Stimulated activated naive CD8-positive, alpha-beta T cell treated with anti-CD3 and anti-CD28 coated beads, Interleukin-15, amount 100 ng/mL, for 72 hours (primary cell): ENCODE measurements around the gene OR8A1.

Experiments
- ATAC-seq: fragments of 150-1000 bp; cut with Tn5 transposase; 2 replicates; pipeline ENCODE4 v1.10.0; 2021; ENCODE audit warnings: mild to moderate bottlenecking, moderate library complexity
- DNase-seq, 2 donors: peaks; one replicate each; pipeline ENCODE4 v3.0.0; 2021 to 2022
- H3K27ac Mint-ChIP-seq, 2 donors: one replicate each; pipeline ENCODE4 v1.8.0; 2022; ENCODE audit warnings: mild to moderate bottlenecking in 2 of 2, mixed read lengths in 2 of 2, moderate library complexity in 2 of 2
- H3K27me3 Mint-ChIP-seq: one replicate; pipeline ENCODE4 v1.8.0; 2022; ENCODE audit warnings: mixed read lengths
- H3K4me1 Mint-ChIP-seq: one replicate; pipeline ENCODE4 v1.8.0; 2022; ENCODE audit warnings: mild to moderate bottlenecking, mixed read lengths
- H3K4me3 Mint-ChIP-seq, 2 donors: one replicate each; pipeline ENCODE4 v1.8.0; 2022; ENCODE audit warnings: mild to moderate bottlenecking in 2 of 2, mixed read lengths in 2 of 2, moderate library complexity in 1 of 2
- H3K9me3 Mint-ChIP-seq, 2 donors: one replicate each; pipeline ENCODE4 v1.8.0; 2022; ENCODE audit warnings: mixed read lengths in 2 of 2

Gene OR8A1

DNA sequence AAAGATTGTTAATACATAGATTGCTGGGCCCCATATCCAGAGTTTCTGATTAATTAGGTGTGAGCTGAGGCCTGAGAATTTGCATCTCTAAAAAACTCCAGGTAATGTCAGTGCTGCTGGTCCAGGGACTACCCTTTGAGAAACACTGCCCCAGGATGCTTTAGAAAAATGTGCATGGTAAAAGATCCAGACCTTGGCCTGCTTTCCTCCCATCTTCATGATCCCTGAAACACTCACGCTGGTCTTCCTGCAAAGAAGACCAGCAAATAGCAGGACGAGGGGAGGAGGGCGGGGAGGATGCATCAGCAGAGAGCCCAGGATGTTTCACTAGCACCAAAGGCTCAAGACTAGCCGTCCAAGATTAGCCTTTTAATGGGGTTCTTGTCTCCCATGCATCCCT lies at the start of gene OR8A1:
Gene OR8A1 (plus strand): TSS at position 301 of the 400 bp plus-strand sequence. CDS start 123 bp downstream, outside the sequence.
- DNase-seq (no peak), ATAC-seq (no peak)
- H3K27me3 Mint-ChIP-seq: peaks cover 26% of the 10 kb centered on the region
- H3K27ac Mint-ChIP-seq: no peak within 1 kb of the TSS
- H3K9me3 Mint-ChIP-seq: no peaks in the 10 kb centered on the region
- H3K4me3 Mint-ChIP-seq: no peak within 1 kb of the TSS
- no peaks in the 10 kb centered on the region for H3K4me1 Mint-ChIP-seq

DNA sequence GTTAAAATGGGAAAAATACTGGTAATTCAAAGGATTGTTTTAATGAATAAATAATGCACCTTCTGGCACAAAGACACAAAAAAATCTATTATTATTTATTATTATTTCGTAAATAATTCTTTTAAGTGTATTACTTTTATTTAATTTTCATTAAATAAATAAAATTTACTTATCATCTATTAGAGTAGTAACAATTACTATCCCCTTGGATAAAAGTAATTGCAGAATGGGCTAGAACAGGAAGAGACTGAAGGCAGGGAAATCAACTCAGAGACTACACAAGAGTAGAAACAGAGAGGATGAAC lies 49.3 kb upstream of the OR8A1 start:
- Mint-ChIP-seq H3K27ac (no peak overlapping the region), H3K9me3 (no peaks in the 10 kb centered on the region), H3K27me3 (peaks cover 10% of the 10 kb centered on the region), H3K4me3 (no peak overlapping the region), H3K4me1 (no peaks in the 10 kb centered on the region)
- DNase-seq (no peak), ATAC-seq (no peak)

DNA sequence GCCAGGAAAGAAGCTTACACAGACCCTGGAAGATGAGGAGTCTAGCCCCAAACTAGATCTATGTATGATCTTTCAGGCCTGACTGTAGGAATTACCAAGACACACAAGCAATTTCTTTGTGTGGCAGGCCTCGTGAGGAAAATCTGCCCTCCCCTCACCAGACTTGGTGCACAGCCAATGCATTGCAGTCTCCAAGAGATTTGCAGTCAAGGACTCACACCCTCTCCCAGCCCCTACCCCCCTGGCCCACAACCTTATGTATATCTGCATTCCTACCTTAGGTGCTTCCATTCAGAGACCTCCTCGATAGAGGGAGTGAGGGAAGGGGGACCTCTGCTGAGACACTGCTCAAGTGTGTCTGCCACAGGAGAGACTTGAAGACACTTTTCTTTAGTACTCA lies 36.2 kb upstream of the OR8A1 start:
- peaks cover 0 to 8% of the 10 kb centered on the region in 2 donors for H3K9me3 Mint-ChIP-seq
- ATAC-seq (peak; percentile 28), DNase-seq (no peak)
- H3K27me3 Mint-ChIP-seq: peaks cover 30% of the 10 kb centered on the region
- no peak overlapping the region for H3K27ac Mint-ChIP-seq
- no peaks in the 10 kb centered on the region for H3K4me1 Mint-ChIP-seq
- H3K4me3 Mint-ChIP-seq: no peak overlapping the region

DNA sequence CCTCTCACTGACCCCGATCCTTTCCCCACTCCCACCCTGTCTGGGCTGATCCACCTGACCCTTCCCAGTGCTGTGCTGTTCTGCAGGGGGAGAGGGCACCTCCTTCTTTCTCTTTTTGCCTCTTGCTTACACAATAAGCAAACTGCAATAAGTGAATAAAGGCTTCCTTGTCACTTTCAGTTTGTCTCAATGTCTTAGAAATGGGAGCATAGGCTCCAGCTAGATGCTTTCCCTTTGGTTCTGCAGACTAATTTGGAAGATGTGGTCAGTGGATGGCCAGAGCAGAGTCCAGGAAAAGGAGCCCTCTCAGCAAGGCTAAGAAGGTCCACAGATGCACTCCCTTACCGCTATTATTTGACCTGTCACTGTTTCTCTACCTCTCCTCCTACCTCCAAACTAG lies 35.7 kb upstream of the OR8A1 start:
- H3K4me3 Mint-ChIP-seq: no peak overlapping the region
- H3K9me3 Mint-ChIP-seq: peaks cover 0 to 4% of the 10 kb centered on the region in 2 donors
- ATAC-seq (no peak), DNase-seq (no peak)
- H3K27ac Mint-ChIP-seq: no peak overlapping the region
- no peaks in the 10 kb centered on the region for H3K4me1 Mint-ChIP-seq
- H3K27me3 Mint-ChIP-seq: peaks cover 34% of the 10 kb centered on the region

DNA sequence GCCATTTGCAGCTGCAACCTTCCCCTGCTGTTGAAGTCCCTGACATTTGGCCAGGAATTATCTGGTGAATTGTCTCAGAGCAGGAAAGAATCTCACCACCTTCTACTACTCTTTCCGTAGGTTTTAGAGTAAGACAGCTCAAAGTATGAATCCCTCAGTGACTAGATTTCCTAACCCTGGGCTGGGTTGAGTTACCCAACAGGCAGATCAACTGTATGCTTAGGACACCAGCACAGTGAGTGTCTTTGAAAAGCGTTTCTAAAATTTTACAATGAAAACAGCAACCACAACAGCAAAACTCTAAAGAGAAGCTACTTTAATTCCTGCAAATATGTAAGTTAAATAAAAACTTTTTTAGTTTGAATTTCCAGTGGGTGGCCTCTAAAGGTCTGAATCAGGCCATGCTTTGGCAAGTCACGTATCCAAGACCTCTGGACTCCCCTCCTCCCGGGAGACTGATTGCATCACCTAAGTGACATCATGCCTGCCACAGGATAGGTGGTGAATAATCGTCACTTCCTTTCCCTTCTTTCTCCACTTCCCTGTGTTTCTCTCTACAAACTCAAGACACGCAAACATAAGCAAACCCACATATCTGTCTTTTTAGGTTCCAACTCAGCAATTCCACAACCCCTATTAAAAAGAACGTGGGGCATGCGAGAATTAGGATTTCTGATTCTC lies 34.1 kb upstream of the OR8A1 start:
- no peak overlapping the region for H3K4me3 Mint-ChIP-seq
- DNase-seq: no peak
- no peak for ATAC-seq
- peaks cover 37% of the 10 kb centered on the region for H3K27me3 Mint-ChIP-seq
- H3K9me3 Mint-ChIP-seq: no peaks in the 10 kb centered on the region
- H3K27ac Mint-ChIP-seq: peak overlapping the region in 1 of 2 donors; percentile 41
- no peaks in the 10 kb centered on the region for H3K4me1 Mint-ChIP-seq

DNA sequence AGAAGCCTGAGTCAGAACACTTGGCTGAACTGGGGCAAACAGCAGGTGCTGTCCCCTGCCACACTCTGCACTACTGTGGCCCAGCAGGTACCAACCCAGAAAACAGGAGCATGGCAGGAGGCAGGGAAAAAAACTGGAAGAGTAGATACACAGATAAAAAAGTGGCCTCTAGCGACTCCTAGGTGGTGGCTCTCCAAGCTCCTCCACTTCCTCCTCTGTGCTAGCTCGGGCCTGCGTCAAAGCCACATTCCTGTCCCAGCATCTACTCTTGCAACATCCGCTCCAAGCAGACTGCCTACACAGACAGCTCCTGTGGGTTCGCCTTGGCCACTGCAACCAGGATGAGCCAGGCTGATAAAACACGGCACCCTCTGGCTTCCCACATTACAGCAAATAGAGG lies 33.3 kb upstream of the OR8A1 start:
- Mint-ChIP-seq H3K27me3 (peaks cover 33% of the 10 kb centered on the region), H3K4me3 (no peak overlapping the region), H3K27ac (no peak overlapping the region), H3K4me1 (no peaks in the 10 kb centered on the region), H3K9me3 (no peaks in the 10 kb centered on the region)
- DNase-seq (no peak), ATAC-seq (no peak)

DNA sequence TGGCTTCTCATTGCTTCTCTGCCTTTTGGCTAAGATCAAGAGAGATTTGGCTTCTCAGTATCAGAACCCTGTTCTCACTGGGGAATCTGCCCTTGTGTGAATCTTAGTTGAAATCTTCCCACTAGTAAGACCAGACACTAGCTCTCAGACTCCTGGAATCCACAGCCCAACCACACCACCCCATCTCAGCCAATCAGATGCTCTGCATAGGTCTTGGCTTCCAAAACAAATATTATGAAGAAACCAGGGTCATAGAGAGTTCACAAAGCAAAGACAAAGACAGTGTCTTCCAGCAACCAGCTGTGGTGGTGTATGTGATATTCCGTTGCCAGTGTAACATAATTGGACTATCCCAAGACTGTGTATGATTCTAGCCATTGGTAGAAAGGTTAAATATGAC lies 31.8 kb upstream of the OR8A1 start:
- Mint-ChIP-seq H3K4me3 (no peak overlapping the region), H3K9me3 (no peaks in the 10 kb centered on the region), H3K27me3 (peaks cover 35% of the 10 kb centered on the region), H3K27ac (no peak overlapping the region), H3K4me1 (no peaks in the 10 kb centered on the region)
- no peak for DNase-seq
- no peak for ATAC-seq

DNA sequence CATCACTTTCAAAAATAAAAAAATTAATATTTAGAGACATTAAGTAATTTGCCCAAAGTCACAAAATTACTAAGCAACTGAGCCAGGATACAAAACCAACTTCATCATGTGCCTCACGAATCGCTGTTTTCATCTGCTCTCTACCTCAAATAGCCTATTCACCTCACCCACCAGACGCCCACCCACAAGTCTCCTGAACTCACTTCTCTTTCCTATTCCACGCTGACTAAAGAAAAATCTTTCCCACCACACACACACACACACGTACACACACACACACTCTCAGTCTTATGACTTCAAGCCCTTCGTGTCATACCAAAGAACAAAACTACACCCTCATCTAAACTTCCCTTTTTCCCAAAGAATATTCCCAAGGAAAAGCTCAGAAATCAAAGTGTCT lies 28.6 kb upstream of the OR8A1 start:
- H3K27me3 Mint-ChIP-seq: peaks cover 36% of the 10 kb centered on the region
- no peaks in the 10 kb centered on the region for H3K4me1 Mint-ChIP-seq
- H3K27ac Mint-ChIP-seq: no peak overlapping the region
- no peak overlapping the region for H3K4me3 Mint-ChIP-seq
- H3K9me3 Mint-ChIP-seq: no peaks in the 10 kb centered on the region
- ATAC-seq: no peak
- DNase-seq: no peak

DNA sequence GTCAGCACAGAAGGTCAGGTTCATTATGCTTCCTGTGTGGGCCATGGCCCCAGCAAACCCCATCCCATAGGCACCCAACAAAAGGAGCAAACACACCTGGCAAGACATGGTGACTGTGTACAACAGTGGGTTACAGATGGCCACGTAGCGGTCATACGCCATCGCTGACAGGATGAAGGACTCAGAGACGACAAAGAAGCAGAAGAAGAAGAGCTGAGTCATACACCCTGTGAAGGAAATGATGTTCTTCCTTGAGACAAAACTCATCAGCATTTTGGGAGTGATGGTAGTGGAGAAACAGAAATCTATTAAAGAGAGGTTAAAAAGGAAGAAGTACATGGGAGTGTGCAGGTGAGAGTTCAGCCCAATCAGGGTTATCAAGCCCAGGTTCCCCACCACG lies 26.7 kb upstream of the OR8A1 start:
- no peaks in the 10 kb centered on the region for H3K9me3 Mint-ChIP-seq
- no peaks in the 10 kb centered on the region for H3K4me1 Mint-ChIP-seq
- no peak overlapping the region for H3K4me3 Mint-ChIP-seq
- DNase-seq (no peak), ATAC-seq (no peak)
- peak overlapping the region in 1 of 2 donors; percentile 23 for H3K27ac Mint-ChIP-seq
- H3K27me3 Mint-ChIP-seq: peaks cover 30% of the 10 kb centered on the region

DNA sequence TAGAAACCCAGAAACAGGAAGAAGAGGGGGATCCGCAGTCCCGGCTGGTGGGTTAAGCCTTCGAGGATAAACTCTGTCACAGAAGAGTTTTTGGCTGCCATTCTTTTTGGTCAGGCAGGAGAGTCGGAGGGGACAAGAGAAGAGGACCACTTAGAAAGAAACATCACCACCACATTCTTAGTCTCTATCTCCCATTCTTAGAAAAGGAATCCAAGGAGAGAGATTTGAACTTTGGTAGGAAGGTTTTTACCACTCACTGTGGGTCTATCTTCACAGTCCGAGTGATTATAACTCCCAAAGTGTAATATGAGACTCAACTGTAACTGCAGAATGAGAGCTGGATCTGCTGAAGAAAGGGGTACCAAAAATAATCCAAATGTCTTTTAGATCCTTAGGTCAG lies 26.2 kb upstream of the OR8A1 start, which contains the start of gene OR8B12:
Gene OR8B12 (minus strand): TSS at position 101 of the 400 bp plus-strand sequence. CDS start 0 bp downstream, at position 101.
- Mint-ChIP-seq H3K9me3 (no peaks in the 10 kb centered on the region), H3K27ac (peak within 1 kb of the TSS in 1 of 2 donors; percentile 23), H3K4me1 (no peaks in the 10 kb centered on the region), H3K4me3 (no peak within 1 kb of the TSS), H3K27me3 (peaks cover 33% of the 10 kb centered on the region)
- DNase-seq: no peak
- no peak for ATAC-seq

DNA sequence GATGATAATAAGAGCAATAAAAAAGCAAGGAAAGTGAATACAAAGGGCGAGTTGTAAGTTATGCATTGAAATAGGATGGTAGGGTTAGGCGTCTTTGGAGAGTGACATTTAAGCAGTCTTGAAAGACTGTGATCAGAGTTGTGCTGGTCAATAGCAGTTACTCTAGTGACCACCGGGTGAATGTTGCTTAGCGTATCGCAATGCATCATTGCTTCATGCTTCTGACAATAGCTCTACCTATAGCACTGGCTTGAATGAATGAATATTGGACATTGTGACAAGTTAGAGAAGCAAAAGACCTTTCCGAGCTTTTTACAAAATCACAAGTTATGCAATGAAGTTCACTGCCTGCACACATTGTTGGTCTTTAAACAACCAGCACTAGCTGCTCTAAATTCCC lies 18.6 kb upstream of the OR8A1 start:
- H3K27me3 Mint-ChIP-seq: peaks cover 10% of the 10 kb centered on the region
- ATAC-seq (no peak), DNase-seq (no peak)
- no peaks in the 10 kb centered on the region for H3K4me1 Mint-ChIP-seq
- no peaks in the 10 kb centered on the region for H3K9me3 Mint-ChIP-seq
- no peak overlapping the region for H3K4me3 Mint-ChIP-seq
- H3K27ac Mint-ChIP-seq: no peak overlapping the region

DNA sequence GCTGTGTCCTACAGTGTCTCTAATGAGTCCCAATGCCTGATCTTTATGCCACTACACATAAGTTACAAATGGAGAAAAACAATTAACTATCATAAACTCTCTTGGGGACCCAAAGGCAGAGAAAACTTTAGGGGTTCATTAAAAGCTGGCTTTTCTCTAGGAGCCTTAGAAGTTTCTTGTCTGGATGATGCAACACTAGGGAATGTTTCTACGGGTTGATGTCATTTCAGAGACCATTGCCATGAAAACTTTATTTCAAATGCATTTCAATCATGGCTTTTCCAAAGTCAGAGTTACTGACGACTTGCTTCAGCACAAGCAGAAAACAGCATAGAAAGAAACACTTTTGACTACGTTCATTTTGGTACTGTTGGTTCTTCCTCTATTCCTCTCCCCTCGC lies 17.8 kb upstream of the OR8A1 start:
- H3K4me3 Mint-ChIP-seq: no peak overlapping the region
- DNase-seq: no peak
- H3K4me1 Mint-ChIP-seq: no peaks in the 10 kb centered on the region
- no peaks in the 10 kb centered on the region for H3K9me3 Mint-ChIP-seq
- H3K27me3 Mint-ChIP-seq: peaks cover 8% of the 10 kb centered on the region
- peak overlapping the region in 1 of 2 donors; percentile 46 for H3K27ac Mint-ChIP-seq
- no peak for ATAC-seq

DNA sequence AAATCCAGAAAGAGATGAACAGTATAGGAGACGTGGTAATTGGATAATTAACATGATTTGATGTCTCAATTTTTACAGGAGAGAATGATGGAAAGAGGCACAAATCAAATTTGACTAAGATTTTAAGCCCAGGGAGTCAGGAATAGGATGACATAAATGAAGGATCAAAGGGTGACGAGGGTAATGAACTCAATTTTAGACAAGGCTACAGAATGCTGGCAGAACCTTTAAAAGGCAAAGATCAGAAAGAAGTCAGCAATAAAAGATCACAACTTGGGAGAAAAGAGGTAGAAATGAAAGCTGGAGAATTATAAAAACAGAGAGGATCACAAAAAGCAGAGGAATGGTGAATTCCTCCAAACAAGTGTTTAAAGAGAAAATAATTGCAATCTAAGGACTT lies 13.0 kb upstream of the OR8A1 start:
- Mint-ChIP-seq H3K4me1 (no peaks in the 10 kb centered on the region), H3K27ac (no peak overlapping the region), H3K9me3 (no peaks in the 10 kb centered on the region), H3K4me3 (no peak overlapping the region), H3K27me3 (no peaks in the 10 kb centered on the region)
- ATAC-seq (no peak), DNase-seq (no peak)

DNA sequence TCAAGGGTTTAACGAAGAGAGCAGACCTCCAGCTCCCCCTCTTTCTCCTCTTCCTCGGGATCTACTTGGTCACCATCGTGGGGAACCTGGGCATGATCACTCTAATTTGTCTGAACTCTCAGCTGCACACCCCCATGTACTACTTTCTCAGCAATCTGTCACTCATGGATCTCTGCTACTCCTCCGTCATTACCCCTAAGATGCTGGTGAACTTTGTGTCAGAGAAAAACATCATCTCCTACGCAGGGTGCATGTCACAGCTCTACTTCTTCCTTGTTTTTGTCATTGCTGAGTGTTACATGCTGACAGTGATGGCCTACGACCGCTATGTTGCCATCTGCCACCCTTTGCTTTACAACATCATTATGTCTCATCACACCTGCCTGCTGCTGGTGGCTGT lies 363 bp downstream of the OR8A1 start:
- H3K4me3 Mint-ChIP-seq: no peak overlapping the region
- no peak overlapping the region for H3K27ac Mint-ChIP-seq
- ATAC-seq (no peak), DNase-seq (no peak)
- no peaks in the 10 kb centered on the region for H3K9me3 Mint-ChIP-seq
- peaks cover 26% of the 10 kb centered on the region for H3K27me3 Mint-ChIP-seq
- H3K4me1 Mint-ChIP-seq: no peaks in the 10 kb centered on the region

DNA sequence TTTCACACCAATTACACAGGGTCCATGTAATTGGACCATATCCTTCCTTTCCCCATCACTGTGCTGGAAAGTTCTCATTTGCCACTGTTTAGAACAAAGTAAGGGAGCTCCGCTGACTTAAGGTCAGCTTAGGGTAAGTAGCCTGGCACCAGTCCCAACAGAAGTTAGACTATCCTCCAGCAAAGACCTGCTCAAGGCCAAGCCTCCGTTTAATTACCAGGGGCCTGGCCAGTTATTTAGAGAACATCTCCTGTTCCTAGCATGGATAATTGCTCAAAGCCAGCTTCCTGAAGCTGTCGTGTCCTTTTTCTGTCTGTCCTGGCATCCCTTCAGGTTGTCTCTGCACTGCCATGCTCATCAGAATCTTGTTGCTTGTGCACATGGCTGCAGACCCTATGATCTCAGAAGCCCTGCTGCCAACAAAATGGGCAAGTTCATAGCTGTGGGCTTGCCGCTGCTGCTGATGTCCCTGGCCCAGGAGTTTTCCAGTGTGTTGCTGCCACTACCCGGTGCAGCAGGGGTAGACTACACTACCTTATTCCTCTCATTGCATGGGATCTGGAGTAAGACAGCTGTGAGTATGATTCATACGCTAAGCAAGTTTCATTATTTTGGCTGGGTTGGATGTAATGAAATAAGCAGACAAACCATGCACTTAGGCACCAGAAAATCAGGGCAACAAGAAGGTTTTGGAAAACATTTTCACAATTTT lies 8.1 kb downstream of the OR8A1 start:
- ATAC-seq (no peak), DNase-seq (no peak)
- Mint-ChIP-seq H3K27me3 (peaks cover 12% of the 10 kb centered on the region), H3K27ac (no peak overlapping the region), H3K9me3 (no peaks in the 10 kb centered on the region), H3K4me1 (no peaks in the 10 kb centered on the region), H3K4me3 (no peak overlapping the region)

DNA sequence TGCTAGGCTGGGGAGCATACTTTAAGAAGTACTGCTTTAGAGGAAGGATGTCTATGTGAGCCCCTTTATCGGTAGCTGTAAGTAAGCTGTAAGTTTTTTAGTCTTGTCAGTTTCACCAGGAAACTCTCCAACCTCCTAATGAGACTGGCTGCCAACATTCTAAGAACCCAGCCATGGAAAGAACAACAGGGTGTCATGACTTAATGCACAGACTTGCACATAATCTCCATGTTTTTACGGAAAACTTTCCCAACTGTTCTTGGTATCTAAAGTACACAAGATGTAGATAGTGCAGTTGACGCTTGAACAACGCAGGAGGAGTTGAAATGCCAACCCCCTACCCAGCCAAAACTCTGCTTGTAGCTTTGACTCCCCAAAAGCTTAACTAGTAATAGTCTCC lies 9.0 kb downstream of the OR8A1 start:
- ATAC-seq (no peak), DNase-seq (no peak)
- Mint-ChIP-seq H3K27me3 (peaks cover 8% of the 10 kb centered on the region), H3K4me1 (no peaks in the 10 kb centered on the region), H3K4me3 (no peak overlapping the region), H3K9me3 (no peaks in the 10 kb centered on the region), H3K27ac (peak overlapping the region in 1 of 2 donors; percentile 54)

DNA sequence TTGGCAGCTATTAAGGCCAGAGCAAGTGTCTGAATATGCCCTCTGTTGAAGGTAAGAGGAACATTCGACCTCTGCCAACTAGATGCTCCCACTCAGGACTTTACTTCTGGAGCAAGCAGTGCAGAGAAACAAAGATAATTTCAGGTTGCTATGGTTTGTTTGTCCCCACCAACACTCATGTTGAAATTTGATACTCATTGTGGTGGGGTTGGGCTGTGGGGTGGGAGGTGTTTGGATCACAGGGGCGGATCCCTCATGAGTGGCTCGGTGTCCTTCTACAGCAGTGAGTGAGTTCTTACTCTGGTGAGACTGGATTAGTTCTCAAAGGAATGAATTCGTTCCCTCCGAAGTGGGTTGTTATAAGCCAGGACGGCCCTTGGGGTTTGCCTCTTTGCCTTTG lies 12.0 kb downstream of the OR8A1 start:
- H3K4me1 Mint-ChIP-seq: no peaks in the 10 kb centered on the region
- no peaks in the 10 kb centered on the region for H3K9me3 Mint-ChIP-seq
- no peak overlapping the region for H3K4me3 Mint-ChIP-seq
- peaks cover 9% of the 10 kb centered on the region for H3K27me3 Mint-ChIP-seq
- no peak for ATAC-seq
- no peak overlapping the region for H3K27ac Mint-ChIP-seq
- no peak for DNase-seq
